Body of pancreas (tissue), 4 donors: ENCODE data around the gene COPS7B.

ENCODE experiments used
- CTCF ChIP-seq, 7 experiments: fragments of 450-650 bp in 4 of 7; fragments of 200-600 bp in 3 of 7; sonication (generic) in 3 of 7; IDR thresholded peaks; one replicate each; pipeline ENCODE4 v1.5.1; 2016 to 2019; ENCODE audit warnings: antibody characterized with exemption in 7 of 7
- POLR2A ChIP-seq, 3 donors: fragments of 450-650 bp; IDR thresholded peaks; one replicate each; pipeline ENCODE4 v1.6.1; 2016; ENCODE audit warnings: antibody characterized with exemption in 3 of 3, mild to moderate bottlenecking in 2 of 3

GRCh38 chr2:231751042-231751815 is 35.0 kb upstream of the COPS7B start:
- TF ChIP-seq POLR2A (IDR thresholded peaks at IDR 0.05) (no peak), CTCF (IDR thresholded peaks at IDR 0.05) (no peak)
